Measurements from ENCODE around the gene KRT12. TPM values are rescaled to one million over a fixed set of nuclear protein-coding genes. Genes with fewer than 3 reads are reported as not detected.

Gene KRT12
- total RNA-seq, 4 donors from 2014 or later: not detected

DNA sequence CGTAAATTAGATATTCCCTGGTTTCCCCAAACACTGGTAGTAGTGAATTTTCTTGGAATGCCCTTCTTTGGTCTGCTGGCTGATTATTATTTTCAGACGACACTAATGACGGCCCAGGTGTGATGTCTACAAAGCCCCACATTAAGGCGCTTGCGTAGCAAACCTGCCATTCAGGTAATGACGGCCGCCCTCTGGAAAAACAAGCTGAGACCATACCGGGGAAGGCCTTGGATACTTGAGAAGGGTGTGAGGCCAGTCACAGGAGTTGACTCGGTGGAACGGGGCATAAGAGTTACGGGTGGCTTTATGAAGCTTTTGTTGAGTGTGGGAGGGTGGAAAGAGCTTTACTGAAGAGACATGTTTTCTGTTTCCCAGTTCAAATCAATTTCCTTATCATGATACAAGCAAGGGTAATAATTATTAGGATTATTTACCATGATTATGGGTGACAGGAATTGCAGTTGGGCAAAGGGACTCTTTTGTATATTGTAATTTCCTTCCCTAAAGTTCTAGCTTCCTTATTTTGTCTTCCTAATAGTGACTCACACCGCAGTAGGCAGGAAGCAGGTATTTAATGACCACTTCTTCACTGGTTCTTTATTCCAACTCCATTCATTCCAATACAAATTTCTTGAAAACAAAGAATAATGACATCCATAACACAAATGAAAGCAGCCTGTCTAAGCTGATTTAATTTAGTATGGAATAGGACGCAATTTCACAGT, 45.6 kb upstream of the KRT12 start:
- 81 to 83% methylated on average over 13 of the region's 13 CpGs for WGBS, 2 donors

DNA sequence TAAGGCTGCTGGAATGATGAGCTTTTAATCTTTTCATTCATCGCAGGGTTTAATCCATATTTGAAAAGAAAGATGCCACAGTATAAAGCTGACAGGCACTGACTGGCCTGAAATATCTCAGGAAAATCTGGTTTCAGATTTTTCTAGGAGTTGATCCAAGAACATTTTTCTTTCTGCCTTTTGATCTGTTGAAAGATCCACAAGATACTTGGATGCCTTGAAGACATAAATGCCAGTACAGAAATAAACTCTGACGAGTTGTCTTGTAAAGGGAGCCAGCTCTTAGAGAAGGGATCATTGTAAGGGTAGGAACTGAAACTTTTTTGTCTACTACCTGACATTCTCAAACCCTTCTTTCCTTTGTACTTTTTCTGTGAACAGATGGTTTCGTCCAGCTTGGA, 43.4 kb upstream of the KRT12 start:
- TF ChIP-seq POLR2A (IDR thresholded peaks at IDR 0.05): no peak
- TF ChIP-seq, protein P1, sequence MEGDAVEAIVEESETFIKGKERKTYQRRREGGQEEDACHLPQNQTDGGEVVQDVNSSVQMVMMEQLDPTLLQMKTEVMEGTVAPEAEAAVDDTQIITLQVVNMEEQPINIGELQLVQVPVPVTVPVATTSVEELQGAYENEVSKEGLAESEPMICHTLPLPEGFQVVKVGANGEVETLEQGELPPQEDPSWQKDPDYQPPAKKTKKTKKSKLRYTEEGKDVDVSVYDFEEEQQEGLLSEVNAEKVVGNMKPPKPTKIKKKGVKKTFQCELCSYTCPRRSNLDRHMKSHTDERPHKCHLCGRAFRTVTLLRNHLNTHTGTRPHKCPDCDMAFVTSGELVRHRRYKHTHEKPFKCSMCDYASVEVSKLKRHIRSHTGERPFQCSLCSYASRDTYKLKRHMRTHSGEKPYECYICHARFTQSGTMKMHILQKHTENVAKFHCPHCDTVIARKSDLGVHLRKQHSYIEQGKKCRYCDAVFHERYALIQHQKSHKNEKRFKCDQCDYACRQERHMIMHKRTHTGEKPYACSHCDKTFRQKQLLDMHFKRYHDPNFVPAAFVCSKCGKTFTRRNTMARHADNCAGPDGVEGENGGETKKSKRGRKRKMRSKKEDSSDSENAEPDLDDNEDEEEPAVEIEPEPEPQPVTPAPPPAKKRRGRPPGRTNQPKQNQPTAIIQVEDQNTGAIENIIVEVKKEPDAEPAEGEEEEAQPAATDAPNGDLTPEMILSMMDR (IDR thresholded peaks at IDR 0.05): no peak
- 23 to 26% methylated on average over 3 of the region's 3 CpGs for WGBS, 2 donors
- no peak overlapping the region for H3K4me3 ChIP-seq (ENCODE audit: low read depth, poor library complexity, severe bottlenecking)
- no peak for DNase-seq (ENCODE audit: low spot score in 2 of 2)
- intact Hi-C loops (cut with DNase I; ENCODE audit: low total_unique reads): no loop called here

More for the DNA sequence above, 45.6 kb upstream of the KRT12 start:
- TF ChIP-seq, protein P1 (IDR thresholded peaks at IDR 0.05): no peak
- TF ChIP-seq POLR2A (IDR thresholded peaks at IDR 0.05): no peak
- intact Hi-C loops (cut with DNase I; ENCODE audit: low total_unique reads): no loop called here
- no peak for DNase-seq (ENCODE audit: low spot score in 2 of 2)
- no peak overlapping the region for H3K4me3 ChIP-seq (ENCODE audit: low read depth, poor library complexity, severe bottlenecking)

DNA sequence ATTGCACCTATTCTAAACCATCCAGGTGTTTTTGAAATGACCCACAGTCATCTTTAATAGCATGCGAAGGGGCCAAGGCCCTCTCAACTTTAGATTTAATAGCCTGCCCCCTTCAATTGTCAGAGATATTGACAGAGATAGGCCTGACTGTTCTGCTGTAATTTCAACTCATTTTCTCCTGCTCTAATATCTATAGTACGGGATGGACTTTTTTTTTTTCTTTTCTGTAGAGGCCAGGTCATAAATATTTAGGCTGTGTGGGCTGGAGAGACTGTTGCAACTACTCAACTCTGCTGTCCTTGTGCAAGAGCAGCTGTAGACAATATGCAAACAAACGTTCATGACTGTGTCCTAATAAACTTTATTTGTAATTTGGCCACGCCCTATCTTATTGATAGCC, 42.7 kb upstream of the KRT12 start:
- WGBS, 2 donors: 17 to 21% methylated on average over 4 of the region's 4 CpGs
- no peak for DNase-seq (ENCODE audit: low spot score in 2 of 2)
- no peak overlapping the region for H3K4me3 ChIP-seq (ENCODE audit: low read depth, poor library complexity, severe bottlenecking)
- TF ChIP-seq POLR2A (IDR thresholded peaks at IDR 0.05): no peak
- TF ChIP-seq, protein P1 (IDR thresholded peaks at IDR 0.05): no peak
- intact Hi-C loops (cut with DNase I; ENCODE audit: low total_unique reads): loop anchor here (5.0 to 10.0 kb wide), 3 partner anchors 105 to 638 kb away; no protein-coding TSS in a partner anchor

DNA sequence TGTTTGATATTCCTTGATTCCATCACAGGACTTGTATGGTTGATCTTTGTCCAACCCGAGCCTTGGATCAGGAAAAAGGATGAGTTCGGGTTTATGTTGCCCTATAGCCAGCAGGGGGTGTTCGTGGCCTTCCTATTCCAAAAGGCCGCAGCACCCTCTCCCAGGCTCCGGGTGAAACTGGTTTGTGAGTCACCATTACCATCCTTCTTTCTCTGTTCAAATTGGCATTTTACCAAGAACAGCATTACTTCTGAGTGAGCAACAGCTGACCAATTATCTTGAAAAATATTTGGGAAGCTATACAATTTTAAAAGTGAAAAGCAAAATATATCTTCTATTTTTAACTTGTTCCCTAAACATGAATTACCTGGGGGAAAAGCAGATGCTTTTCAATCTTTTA, 42.3 kb upstream of the KRT12 start:
- TF ChIP-seq, protein P1 (IDR thresholded peaks at IDR 0.05): peak in 1 of 3 donors; percentile 84
- TF ChIP-seq POLR2A (IDR thresholded peaks at IDR 0.05): no peak
- intact Hi-C loops (cut with DNase I; ENCODE audit: low total_unique reads): loop anchor here (5.0 to 10.0 kb wide), 3 partner anchors 105 to 638 kb away; no protein-coding TSS in a partner anchor
- WGBS, 2 donors: 0 to 1% methylated on average over 5 of the region's 5 CpGs
- DNase-seq (ENCODE audit: low spot score in 2 of 2): peak; percentile 86 to 94
- H3K4me3 ChIP-seq (ENCODE audit: low read depth, poor library complexity, severe bottlenecking): no peak overlapping the region

DNA sequence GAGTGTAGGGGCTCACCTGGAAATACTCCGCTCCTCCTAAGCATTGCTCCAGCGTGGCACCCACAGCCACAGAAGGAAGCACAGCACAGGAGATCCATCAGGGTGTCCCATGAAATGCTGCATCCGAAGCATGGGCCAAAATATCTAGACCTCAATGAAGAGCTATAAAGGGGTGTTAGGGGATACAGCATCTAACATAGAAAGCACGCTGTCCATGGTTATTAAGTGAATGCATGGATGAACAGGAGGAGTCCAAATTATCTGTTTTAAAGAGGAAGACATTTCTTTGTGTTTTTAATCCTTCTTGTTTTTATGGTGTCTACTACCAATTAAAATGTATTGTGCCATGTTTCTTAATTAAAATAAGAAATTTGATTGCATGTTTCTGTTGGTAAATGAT, 39.6 kb upstream of the KRT12 start:
- TF ChIP-seq, protein P1 (IDR thresholded peaks at IDR 0.05): no peak
- TF ChIP-seq POLR2A (IDR thresholded peaks at IDR 0.05): no peak
- DNase-seq (ENCODE audit: low spot score in 2 of 2): no peak
- intact Hi-C loops (cut with DNase I; ENCODE audit: low total_unique reads): loop anchor here (5.0 to 10.0 kb wide), 3 partner anchors 102 to 641 kb away; no protein-coding TSS in a partner anchor
- 87 to 96% methylated on average over 4 of the region's 4 CpGs for WGBS, 2 donors
- H3K4me3 ChIP-seq (ENCODE audit: low read depth, poor library complexity, severe bottlenecking): no peak overlapping the region

Data from lower leg skin (tissue), 4 donors.